ENCODE results near the gene RAVER1.
"Not testable (repeated sequence)": the region's sequence is repeated elsewhere in the genome, so short reads cannot be mapped to it uniquely, and the experiment has no call there.

RAVER1 gene, protein sequence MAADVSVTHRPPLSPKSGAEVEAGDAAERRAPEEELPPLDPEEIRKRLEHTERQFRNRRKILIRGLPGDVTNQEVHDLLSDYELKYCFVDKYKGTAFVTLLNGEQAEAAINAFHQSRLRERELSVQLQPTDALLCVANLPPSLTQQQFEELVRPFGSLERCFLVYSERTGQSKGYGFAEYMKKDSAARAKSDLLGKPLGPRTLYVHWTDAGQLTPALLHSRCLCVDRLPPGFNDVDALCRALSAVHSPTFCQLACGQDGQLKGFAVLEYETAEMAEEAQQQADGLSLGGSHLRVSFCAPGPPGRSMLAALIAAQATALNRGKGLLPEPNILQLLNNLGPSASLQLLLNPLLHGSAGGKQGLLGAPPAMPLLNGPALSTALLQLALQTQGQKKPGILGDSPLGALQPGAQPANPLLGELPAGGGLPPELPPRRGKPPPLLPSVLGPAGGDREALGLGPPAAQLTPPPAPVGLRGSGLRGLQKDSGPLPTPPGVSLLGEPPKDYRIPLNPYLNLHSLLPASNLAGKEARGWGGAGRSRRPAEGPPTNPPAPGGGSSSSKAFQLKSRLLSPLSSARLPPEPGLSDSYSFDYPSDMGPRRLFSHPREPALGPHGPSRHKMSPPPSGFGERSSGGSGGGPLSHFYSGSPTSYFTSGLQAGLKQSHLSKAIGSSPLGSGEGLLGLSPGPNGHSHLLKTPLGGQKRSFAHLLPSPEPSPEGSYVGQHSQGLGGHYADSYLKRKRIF

DNA sequence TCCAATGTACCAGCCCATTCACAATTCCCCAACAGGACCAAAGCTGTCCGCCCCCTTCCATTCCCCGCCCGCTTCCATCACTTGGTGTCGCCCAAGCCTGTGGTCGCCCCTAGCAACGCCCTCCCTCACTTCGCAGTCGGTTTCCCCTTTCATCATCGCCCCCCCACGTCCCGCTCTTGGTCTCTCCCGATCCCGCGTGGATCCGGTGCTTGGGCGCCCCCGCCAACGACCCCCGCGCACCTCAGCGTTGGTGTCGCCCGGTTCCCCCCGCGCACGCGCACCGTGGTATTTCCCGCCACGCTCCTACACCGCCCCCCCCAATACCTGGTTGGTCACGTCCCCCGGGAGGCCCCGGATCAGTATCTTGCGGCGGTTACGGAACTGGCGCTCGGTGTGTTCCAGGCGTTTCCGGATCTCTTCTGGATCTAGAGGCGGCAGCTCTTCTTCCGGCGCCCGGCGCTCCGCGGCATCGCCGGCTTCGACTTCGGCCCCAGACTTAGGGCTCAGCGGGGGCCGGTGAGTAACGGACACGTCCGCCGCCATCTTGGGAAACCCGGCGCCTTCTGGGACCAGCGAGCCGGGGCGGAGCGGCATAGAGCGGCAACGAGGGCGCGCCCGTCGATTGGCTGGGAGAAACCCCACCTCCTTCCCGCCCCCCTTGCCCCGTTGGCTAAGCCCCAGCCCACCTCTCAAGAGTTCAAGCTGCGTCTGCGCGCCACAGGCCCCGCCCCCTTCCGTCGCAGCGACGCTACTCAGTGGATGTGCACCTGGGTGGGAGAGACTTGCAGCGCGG, at the start of gene RAVER1:
Gene RAVER1, minus strand, starts transcription at position 565 of the 793 bp plus-strand sequence. Its CDS starts 22 bp downstream, at position 543.
- Histone ChIP-seq H3K9me3 (ENCODE audit: control insufficient read depth, insufficient read depth, low read length) (no peaks in the 10 kb centered on the region), H3K4me3 (ENCODE audit: low read depth, low read length) (peak within 1 kb of the TSS; percentile 92), H3K27me3 (ENCODE audit: control insufficient read depth, insufficient read depth, low read length) (peaks cover 6% of the 10 kb centered on the region), H3K9ac (ENCODE audit: low read depth, low read length) (peak within 1 kb of the TSS; percentile 49), H3K4me1 (ENCODE audit: control insufficient read depth, insufficient read depth, low read length) (peaks cover 3% of the 10 kb centered on the region), H3K36me3 (ENCODE audit: control insufficient read depth, insufficient read depth, low read length) (peaks cover 24% of the 10 kb centered on the region)

GRCh38 chr19:10383223-10383499, 49.8 kb upstream of the RAVER1 start:
- not testable (repeated sequence) for H3K9me3 ChIP-seq (ENCODE audit: control insufficient read depth, insufficient read depth, low read length); H3K36me3 ChIP-seq (ENCODE audit: control insufficient read depth, insufficient read depth, low read length); H3K4me1 ChIP-seq (ENCODE audit: control insufficient read depth, insufficient read depth, low read length); H3K4me3 ChIP-seq (ENCODE audit: low read depth, low read length); H3K9ac ChIP-seq (ENCODE audit: low read depth, low read length); H3K27me3 ChIP-seq (ENCODE audit: control insufficient read depth, insufficient read depth, low read length)

- Histone ChIP-seq H3K4me3 (ENCODE audit: low read depth, low read length) (peak within 1 kb of the TSS; percentile 95), H3K9me3 (ENCODE audit: control insufficient read depth, insufficient read depth, low read length) (no peaks in the 10 kb centered on the region), H3K36me3 (ENCODE audit: control insufficient read depth, insufficient read depth, low read length) (peaks cover 9% of the 10 kb centered on the region), H3K9ac (ENCODE audit: low read depth, low read length) (peak within 1 kb of the TSS; percentile 87), H3K27me3 (ENCODE audit: control insufficient read depth, insufficient read depth, low read length) (no peaks in the 10 kb centered on the region), H3K4me1 (ENCODE audit: control insufficient read depth, insufficient read depth, low read length) (peaks cover 2% of the 10 kb centered on the region)
Observed at GRCh38 chr19:10380313-10381102, 47.2 kb upstream of the RAVER1 start, which contains the start of gene TYK2. Gene TYK2, minus strand, starts transcription at chr19:10380572. Its CDS starts 2,166 bp downstream, at chr19:10378406.

- Histone ChIP-seq H3K27me3 (ENCODE audit: control insufficient read depth, insufficient read depth, low read length) (no peaks in the 10 kb centered on the region), H3K9ac (ENCODE audit: low read depth, low read length) (peak overlapping the region; percentile 87), H3K36me3 (ENCODE audit: control insufficient read depth, insufficient read depth, low read length) (peaks cover 9% of the 10 kb centered on the region), H3K4me1 (ENCODE audit: control insufficient read depth, insufficient read depth, low read length) (peaks cover 2% of the 10 kb centered on the region), H3K9me3 (ENCODE audit: control insufficient read depth, insufficient read depth, low read length) (no peaks in the 10 kb centered on the region), H3K4me3 (ENCODE audit: low read depth, low read length) (peak overlapping the region; percentile 95)
Observed at GRCh38 chr19:10379880-10380312, 46.6 kb upstream of the RAVER1 start.

- no peak overlapping the region for H3K9ac ChIP-seq (ENCODE audit: low read depth, low read length)
- no peaks in the 10 kb centered on the region for H3K27me3 ChIP-seq (ENCODE audit: control insufficient read depth, insufficient read depth, low read length)
- no peaks in the 10 kb centered on the region for H3K9me3 ChIP-seq (ENCODE audit: control insufficient read depth, insufficient read depth, low read length)
- H3K36me3 ChIP-seq (ENCODE audit: control insufficient read depth, insufficient read depth, low read length) = peaks cover 9% of the 10 kb centered on the region
- H3K4me1 ChIP-seq (ENCODE audit: control insufficient read depth, insufficient read depth, low read length) = peaks cover 2% of the 10 kb centered on the region
- no peak overlapping the region for H3K4me3 ChIP-seq (ENCODE audit: low read depth, low read length)
Observed at GRCh38 chr19:10378124-10378523, 44.8 kb upstream of the RAVER1 start.

DNA sequence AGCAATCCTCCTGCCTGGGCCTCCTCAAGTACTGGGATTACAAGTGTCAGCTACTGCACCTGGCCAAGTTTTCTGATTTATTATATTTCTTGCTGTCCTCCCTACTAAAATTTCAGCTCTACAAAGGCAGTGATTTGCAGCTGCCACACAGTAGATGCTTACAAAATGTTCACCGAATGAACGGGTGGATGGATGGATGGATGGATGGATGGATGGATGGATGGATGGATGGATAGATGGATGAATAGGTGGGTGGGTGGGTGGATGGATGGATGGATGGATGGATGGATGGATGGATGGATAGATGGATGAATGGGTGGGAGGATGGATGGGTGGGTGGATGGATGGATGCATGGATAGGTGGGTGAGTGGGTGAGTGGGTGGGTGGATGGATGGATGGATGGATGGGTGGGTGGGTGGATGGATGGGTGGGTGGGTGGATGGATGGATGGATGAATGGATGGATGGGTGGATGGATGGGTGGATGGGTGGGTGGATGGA, 43.9 kb upstream of the RAVER1 start:
- H3K9me3 ChIP-seq (ENCODE audit: control insufficient read depth, insufficient read depth, low read length); H3K4me3 ChIP-seq (ENCODE audit: low read depth, low read length); H3K27me3 ChIP-seq (ENCODE audit: control insufficient read depth, insufficient read depth, low read length); H3K9ac ChIP-seq (ENCODE audit: low read depth, low read length); H3K36me3 ChIP-seq (ENCODE audit: control insufficient read depth, insufficient read depth, low read length); H3K4me1 ChIP-seq (ENCODE audit: control insufficient read depth, insufficient read depth, low read length): not testable (repeated sequence)

- Histone ChIP-seq H3K9me3 (ENCODE audit: control insufficient read depth, insufficient read depth, low read length) (no peaks in the 10 kb centered on the region), H3K9ac (ENCODE audit: low read depth, low read length) (no peak overlapping the region), H3K4me1 (ENCODE audit: control insufficient read depth, insufficient read depth, low read length) (peaks cover 2% of the 10 kb centered on the region), H3K4me3 (ENCODE audit: low read depth, low read length) (no peak overlapping the region), H3K36me3 (ENCODE audit: control insufficient read depth, insufficient read depth, low read length) (peaks cover 12% of the 10 kb centered on the region), H3K27me3 (ENCODE audit: control insufficient read depth, insufficient read depth, low read length) (no peaks in the 10 kb centered on the region)
Observed at GRCh38 chr19:10374931-10375330, 41.6 kb upstream of the RAVER1 start.

DNA sequence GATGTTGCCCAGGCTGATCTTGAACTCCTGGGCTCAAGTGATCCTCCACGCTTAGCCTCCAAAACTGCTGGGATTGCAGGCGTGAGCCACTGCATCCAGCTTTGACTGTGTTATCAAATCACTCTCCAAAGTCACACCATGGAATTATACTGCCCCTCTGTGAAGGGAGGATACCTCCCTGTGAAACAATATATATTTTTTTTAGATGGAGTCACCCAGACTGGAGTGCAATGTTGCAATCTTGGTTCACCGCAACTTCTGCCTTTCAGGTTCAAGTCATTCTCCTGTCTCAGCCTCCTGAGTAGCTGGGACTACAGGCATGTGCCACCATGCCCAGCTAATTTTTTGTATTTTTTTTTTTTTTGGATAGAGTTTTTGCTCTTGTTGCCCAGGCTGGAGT, 39.4 kb upstream of the RAVER1 start:
- Histone ChIP-seq H3K4me1 (ENCODE audit: control insufficient read depth, insufficient read depth, low read length) (no peaks in the 10 kb centered on the region), H3K9me3 (ENCODE audit: control insufficient read depth, insufficient read depth, low read length) (no peaks in the 10 kb centered on the region), H3K36me3 (ENCODE audit: control insufficient read depth, insufficient read depth, low read length) (peaks cover 7% of the 10 kb centered on the region), H3K9ac (ENCODE audit: low read depth, low read length) (no peak overlapping the region), H3K4me3 (ENCODE audit: low read depth, low read length) (no peak overlapping the region), H3K27me3 (ENCODE audit: control insufficient read depth, insufficient read depth, low read length) (no peaks in the 10 kb centered on the region)

- H3K36me3 ChIP-seq (ENCODE audit: control insufficient read depth, insufficient read depth, low read length) = peaks cover 35% of the 10 kb centered on the region
- H3K27me3 ChIP-seq (ENCODE audit: control insufficient read depth, insufficient read depth, low read length) = no peaks in the 10 kb centered on the region
- no peaks in the 10 kb centered on the region for H3K4me1 ChIP-seq (ENCODE audit: control insufficient read depth, insufficient read depth, low read length)
- H3K4me3 ChIP-seq (ENCODE audit: low read depth, low read length) = no peak overlapping the region
- H3K9ac ChIP-seq (ENCODE audit: low read depth, low read length) = no peak overlapping the region
- no peaks in the 10 kb centered on the region for H3K9me3 ChIP-seq (ENCODE audit: control insufficient read depth, insufficient read depth, low read length)
Observed at GRCh38 chr19:10368101-10368803, 34.9 kb upstream of the RAVER1 start.

GRCh38 chr19:10366950-10367512, 33.7 kb upstream of the RAVER1 start:
- H3K36me3 ChIP-seq (ENCODE audit: control insufficient read depth, insufficient read depth, low read length) = peaks cover 39% of the 10 kb centered on the region
- H3K9ac ChIP-seq (ENCODE audit: low read depth, low read length); H3K4me1 ChIP-seq (ENCODE audit: control insufficient read depth, insufficient read depth, low read length); H3K9me3 ChIP-seq (ENCODE audit: control insufficient read depth, insufficient read depth, low read length); H3K4me3 ChIP-seq (ENCODE audit: low read depth, low read length); H3K27me3 ChIP-seq (ENCODE audit: control insufficient read depth, insufficient read depth, low read length): not testable (repeated sequence)

Measured in iPS-15b (cell line).